Activated CD8-positive, alpha-beta memory T cell treated with anti-CD3 and anti-CD28 coated beads for 36 hours (primary cell): ENCODE results near the gene LRPAP1. TPM values are rescaled to one million over a fixed set of nuclear protein-coding genes. Genes with fewer than 3 reads are reported as not detected.
"Not testable (repeated sequence)": the region's sequence is repeated elsewhere in the genome, so short reads cannot be mapped to it uniquely, and the experiment has no call there.

ENCODE experiments used
- CTCF ChIA-PET: fragments of 350-600 bp; sonication (Branson Sonifier 250); formaldehyde crosslinking; loops from one replicate; lab custom pipeline; 2021; ENCODE audit warnings: antibody characterized with exemption; lab: Charles Lee
- POLR2A ChIA-PET: fragments of 350-600 bp; sonication (Branson Sonifier 250); formaldehyde crosslinking; loops from one replicate; lab custom pipeline; 2021; ENCODE audit warnings: antibody characterized with exemption; lab: Charles Lee
- total RNA-seq, 2 experiments: library from RNA; stranded (reverse); gene quantifications; one replicate each; pipeline ENCODE4 v1.2.3, GENCODE V29; 2021

Gene LRPAP1
- total RNA-seq, 2 experiments from 2014 or later = 87.5 to 90.1 TPM

DNA sequence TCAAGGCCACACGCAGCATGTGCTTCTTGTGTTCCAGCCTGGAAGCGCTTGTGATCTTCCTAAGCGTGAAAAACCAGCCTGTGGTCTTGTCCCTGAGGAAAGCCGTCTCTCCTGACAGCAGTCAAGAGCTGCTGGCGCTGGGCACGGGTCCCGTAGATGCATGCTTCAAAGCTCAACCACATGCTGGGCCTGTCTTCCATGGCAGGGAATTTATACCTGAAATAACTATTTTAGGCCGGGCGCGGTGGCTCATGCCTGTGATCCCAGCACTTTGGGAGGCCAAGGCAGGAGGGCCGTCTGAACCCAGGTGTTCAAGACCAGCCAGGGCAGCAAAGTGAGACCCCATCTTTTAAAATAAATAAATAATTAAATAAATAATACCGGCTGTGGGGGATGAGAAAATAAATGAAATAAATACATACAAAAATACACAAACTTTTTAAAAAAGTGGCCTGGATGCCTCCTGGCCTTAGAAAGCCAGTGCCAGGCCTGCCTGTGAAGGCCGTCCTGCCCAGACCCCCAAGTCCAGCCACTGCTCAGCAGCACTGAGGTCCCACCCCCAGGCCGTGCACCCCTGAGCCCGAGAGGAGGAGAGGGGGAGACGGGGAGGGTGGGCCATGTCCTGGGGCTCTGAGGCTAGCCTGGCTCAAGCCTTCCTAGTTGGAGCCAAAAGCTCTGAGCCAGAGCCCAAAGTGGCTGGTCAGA is 10.4 kb downstream of the LRPAP1 start:
- ChIA-PET CTCF (no interaction called here), POLR2A (no interaction called here)

DNA sequence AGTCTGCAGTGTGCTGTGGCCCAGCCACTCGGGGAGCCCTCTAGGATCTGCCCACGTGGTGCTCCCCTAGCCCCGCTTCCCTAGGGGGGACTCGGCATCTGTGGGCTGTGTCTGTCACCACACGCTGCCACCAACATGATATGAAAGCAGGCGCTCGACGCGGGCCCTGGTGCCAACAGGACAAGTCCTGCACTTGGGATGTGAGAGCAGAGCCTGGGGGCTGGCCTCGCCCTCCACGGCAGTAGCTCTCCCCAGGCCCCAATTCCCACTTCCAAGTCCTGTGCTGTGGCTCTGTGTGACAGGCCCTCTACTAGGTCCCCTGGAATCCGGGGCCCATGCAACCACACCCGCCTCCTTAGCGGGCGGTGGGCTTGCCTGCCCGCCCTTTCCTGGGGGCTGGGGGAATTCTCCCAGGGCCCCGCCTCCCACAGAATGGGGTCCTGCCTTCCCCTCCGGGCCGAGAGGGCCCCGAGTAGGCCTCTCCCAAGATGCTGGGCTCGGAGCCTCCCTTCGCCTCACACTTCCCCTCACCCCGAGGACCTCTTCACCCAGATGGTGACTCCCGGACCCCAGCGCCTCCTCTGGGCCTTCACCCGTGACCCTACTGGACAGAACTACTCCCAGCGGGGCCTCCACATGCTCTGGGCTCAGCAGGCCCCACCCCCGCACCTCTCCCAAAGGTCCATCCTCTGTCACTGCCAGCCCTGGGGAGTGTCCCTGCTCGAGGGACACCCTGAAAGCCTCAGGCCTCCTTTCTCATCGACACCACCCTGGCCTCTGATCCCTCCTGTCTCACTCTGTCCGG is 11.2 kb downstream of the LRPAP1 start:
- ChIA-PET POLR2A (no interaction called here), CTCF (no interaction called here)

DNA sequence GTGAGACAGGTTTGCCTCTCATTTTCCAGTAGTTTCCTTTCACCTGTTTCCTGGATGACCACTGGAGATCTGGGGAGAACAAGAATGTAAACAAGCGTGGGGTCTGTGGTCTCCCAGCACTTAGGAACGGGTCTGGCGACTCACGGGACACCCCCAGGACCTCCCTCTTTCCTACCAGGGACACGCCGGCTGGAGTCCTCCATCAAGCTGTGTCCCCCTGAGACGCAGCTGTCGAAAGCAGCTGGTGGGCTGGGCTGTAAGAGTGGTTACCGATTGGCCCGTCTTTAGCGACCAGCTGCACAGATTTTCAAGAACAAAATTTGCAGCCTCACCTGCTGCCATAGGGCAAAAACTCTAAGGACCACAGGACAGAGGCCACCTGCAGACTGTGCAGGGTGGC is 11.9 kb downstream of the LRPAP1 start:
- ChIA-PET POLR2A (no interaction called here), CTCF (no interaction called here)

DNA sequence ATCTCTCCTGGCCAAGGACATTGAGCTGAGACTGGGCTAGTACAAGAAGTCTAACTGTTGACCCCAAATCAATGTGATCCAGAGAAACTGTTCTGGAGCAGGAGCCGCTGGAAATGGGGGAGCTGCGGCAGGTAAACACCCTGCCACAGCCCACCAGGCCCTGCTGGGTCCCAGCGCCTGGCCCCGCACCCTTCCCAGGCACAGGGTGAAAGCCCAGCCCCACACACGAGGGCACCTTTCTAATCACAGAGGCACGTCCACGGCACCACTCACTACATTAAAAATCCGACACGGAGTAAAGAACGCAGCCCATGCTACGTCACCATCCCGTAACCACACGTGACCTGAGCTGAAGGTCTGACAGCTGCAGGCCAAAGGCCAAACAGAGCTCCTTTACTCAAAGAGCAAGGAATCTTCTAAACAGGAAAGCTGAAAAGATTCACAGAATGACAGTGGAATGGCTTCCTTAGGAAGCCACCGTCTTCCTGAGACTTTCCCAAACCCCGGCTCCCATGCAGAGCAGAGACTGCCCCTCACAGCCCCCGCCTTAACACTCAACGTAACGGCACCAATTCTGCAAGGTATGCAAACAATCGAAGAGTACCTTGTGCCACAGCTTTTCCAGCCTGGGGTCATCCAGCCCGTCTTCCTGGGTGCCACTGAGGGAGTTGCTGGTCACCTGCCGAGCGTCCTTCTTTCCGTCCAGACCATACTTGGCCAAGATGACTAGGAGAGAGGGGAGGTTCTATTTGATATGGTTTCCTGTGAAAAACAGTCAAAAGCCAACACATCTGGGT is 12.6 kb downstream of the LRPAP1 start:
- POLR2A ChIA-PET = no interaction called here
- CTCF ChIA-PET = no interaction called here

DNA sequence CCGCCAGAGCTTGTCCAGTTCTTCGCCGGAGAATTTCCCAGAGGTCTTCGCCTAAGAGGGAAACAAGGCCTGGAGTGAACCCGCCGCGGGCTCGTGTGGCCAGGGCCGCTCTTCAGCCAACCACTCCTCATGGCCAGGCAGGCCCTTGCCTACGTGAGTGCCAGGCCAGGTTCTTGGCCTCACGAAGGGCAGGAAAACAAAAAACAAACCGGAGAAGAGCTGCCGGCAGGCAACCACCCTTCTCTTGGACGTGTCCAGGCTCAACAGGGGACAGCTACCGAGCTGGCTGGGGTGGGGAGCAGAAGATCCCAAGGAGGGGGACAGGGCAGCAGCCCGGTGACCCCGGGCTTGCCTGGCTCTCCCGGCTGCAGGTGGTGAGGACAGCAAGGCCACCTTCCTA is 13.3 kb downstream of the LRPAP1 start:
- ChIA-PET POLR2A (no interaction called here), CTCF (no interaction called here)

DNA sequence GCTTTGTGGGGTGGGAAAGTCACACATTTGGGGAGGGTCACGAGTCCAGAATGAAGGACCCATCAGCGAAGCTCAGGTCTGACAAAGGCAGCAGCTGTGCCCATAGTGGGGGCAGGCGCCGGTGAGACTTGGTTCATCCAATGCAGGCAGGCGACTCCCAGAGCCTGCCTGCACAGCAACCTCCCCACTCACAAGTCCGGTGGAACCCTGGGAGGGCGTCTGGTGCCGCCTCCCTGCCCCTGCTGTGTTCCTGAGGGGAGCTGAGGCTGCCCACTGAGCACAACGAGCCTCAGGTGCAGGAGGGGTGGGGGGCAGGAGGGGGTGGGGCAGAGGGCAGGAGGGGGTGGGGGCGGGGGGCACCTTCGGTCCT is 13.7 kb downstream of the LRPAP1 start:
- CTCF ChIA-PET = no interaction called here

DNA sequence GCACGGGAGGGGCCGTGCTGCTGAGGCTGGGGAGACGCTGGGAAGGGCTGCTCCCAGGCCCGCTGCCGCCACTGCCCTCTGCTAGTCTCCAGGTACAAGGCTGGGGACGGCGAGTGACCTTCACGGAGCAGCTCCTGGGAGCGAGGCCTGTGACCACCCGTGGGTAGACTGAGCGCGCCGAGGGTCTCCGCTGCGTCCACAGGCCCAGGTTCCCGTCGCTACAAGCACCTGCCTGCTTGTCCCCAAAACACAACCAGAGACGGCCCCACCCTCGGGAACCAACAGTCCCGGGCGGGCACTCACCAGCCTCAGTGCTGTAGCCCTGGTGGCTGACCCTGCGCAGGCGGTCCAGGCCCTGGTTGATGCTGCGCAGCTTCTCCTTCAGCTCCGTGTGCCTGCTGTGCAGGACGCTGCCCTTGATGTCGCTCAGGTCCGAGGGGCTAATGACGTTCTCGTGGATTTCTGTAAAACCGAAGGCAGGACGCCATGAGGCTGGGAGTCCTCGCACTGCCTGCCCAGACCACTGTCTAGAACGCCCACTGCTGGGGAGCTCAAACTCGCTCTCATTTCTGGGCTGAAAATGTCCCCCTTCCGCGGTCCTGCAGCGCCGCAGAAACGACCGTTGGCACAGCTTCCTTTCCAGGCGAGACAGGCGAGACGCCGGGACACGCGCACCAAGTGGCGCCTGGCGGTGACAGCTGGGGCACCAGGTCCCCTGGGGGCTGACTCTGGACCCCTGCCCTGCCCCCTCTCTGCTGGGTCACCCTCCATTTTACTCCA is 14.3 kb downstream of the LRPAP1 start:
- ChIA-PET POLR2A (no interaction called here), CTCF (interaction anchor here (0.5 kb wide), 1 partner anchor 276 kb away, joined by 4 read pairs; no protein-coding TSS in a partner anchor)

More for the DNA sequence above, 13.7 kb downstream of the LRPAP1 start:
- POLR2A ChIA-PET = no interaction called here

DNA sequence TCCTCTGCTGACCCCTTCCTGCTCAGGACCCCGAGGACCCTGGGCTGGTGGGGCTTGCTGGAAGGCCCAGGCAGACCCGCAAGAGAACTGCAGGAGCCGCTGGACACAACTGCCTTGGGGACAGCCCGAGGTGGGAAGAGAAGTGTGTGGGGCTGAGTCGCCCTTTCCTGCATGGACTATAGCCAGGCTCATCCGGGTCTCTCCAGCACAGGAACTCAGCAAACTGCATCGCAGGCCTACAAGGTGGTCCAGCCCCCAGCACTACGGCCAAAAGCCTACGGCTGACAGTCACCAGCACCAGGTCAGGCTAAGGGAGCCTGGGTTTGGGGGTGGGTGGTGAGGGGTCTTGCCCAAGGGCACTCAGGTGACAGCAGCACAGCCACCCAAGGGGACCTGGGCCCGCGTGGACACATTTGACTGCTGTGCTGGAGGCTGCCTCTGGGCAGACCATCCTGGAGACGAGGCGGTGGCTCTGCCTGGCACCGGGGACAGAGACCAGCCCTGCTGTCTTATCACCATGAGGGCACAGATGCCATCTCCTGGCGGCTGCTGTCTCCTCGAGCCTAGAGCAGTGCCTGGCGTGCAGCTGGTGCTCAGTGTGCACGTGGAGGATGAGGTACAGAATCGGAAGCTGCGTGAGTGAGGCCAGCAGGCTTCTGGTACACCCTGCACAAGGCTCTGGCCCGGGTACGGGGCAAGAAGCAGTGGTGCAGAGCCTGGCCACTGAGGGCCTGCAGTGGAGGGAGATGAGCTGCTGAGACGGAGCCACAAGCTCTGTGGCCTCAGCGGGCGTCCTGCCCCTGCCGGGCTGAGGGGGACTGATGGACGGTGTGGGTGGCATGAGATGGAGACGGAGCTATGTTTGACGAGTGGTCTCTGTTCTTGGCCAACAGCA is 15.1 kb downstream of the LRPAP1 start:
- POLR2A ChIA-PET = no interaction called here
- CTCF ChIA-PET = interaction anchor here (0.5 kb wide), 1 partner anchor 275 kb away, joined by 4 read pairs; no protein-coding TSS in a partner anchor

DNA sequence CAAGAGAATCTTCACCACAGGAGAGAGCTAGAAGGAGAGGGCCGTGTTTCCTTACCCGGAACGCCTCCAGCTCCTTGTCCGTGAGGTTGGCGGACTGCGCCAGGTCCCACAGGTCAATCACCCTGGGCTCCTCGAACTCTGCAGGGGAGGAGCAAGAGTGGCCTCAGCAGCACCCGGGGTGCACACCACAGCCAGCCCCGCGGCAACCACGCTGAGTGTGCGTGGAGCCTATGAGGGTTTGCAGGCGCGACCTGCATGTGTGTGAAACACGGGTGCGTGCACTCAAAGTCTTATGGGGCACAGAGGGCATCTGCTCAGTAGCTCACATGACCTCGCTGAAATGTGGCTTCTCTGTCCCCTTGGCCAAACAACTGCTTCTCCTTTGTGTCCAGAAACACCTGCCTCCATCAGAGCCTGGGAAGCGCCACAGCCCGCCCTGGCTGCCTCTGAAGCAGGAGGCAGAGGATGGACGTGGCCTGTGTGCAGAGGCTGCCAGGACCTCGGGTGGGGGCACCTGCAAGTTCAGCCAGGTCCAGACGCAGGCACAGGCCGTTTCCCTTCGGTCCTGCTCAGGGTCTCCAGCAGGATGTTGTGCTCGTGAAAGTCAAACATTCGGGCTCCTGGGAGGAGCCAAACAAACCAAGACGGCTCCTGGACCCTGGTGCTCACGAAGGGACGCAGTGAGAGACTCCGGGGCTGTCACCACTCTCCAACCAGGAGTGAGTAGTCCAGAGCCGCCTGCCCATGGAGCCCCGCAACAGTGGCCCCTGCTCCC is 16.0 kb downstream of the LRPAP1 start:
- ChIA-PET POLR2A (no interaction called here), CTCF (no interaction called here)

DNA sequence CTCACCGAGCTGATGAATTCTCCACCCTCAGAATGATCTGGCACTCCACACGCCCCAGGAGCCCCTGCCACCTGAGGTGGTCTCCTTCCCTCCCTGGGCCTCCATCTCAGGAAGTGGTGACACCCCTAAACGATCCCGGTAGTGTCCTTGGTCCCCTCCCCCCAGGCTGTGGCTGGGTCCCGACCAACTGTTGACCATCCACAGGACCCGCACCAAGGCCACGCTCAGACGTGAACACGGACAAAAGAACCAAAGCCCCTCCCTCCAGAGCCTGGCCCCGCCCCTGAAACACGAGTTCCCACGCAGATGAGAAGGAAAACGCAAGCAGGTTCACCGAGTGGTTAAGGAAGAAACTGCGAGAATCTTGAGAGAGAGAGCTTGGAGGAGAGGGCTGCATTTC is 16.6 kb downstream of the LRPAP1 start:
- ChIA-PET CTCF (no interaction called here), POLR2A (no interaction called here)

DNA sequence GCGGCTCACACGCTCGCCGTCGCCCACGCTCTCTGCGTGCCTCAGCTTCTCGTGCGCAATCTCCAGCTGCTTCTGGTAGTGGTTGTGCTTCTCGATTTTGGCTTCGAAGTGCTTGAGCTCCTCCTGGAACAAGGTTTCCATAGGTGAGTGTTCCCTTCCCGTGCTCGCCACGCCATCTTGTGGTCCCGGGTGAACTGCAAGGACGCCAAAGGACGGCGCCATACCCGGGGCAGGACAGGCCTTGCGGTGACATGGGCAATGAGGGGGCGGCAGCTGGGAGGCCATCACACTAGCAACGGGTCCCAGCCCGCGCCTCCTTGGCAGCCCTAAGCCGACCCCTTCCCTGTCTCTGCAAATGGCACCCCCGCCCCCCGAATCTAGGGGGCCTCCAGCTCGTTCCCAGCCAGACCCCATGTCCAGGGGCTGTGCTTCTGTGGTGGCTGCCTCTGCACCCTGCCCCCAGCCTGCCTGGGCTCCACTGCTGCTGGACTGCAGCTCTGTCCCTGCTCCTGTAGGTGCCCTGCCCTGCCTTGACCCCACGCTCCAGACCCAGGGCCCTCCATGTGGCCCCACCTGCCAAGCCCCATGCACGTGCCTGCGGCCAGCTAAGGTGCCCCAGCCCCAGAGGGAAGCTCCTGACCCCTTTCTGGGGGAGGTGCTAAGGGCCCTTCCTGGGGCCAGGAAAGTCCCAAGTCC is 17.3 kb downstream of the LRPAP1 start:
- POLR2A ChIA-PET = no interaction called here
- CTCF ChIA-PET = no interaction called here

DNA sequence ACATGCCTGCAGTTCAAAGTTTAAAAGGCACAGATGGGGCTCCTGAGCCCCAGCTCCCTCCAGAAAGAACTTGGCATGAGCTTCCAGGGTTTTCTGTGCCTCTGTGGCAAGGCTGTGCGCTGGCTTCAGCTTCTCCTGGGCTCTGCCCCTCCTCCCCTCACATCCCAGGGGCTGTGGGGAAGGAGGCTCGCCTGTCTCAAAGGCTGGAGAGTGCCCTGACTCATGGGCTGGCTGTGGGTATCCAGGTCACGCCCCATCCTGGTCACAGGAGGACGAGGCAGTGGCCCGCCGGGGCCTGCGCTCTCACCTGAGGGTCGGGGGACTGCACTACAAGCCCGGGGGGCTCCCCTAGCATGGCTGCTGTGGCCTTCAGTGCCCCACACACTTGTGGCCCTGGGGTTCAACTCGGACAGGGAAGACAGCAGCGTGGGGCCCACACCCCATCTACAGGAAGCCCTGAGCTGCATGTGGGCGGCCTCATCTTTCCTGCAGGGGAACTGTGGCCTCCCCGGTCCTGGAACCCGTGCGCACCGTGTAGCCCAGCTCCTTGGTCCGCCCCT is 17.9 kb downstream of the LRPAP1 start:
- POLR2A ChIA-PET = no interaction called here
- CTCF ChIA-PET = no interaction called here

DNA sequence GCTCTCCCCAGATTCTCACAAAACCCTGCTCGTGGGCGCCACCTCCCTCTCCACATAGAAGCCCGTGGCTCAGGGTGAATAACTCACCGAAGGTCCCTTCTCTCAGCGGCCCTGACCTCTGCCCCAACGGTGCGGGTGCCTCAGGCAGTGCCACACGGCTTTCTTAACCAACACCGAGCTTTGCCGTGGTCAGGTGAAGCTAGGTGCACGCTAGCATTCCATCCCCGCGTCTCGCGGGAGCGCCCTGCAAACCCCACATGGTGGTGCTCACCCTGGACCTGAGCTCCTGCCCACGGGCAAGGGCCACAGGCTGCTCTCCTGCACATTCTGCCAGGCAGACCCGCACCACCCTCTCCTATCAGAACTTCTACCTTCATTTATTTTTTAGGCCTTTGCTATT is 18.4 kb downstream of the LRPAP1 start:
- CTCF ChIA-PET = no interaction called here
- POLR2A ChIA-PET = no interaction called here

DNA sequence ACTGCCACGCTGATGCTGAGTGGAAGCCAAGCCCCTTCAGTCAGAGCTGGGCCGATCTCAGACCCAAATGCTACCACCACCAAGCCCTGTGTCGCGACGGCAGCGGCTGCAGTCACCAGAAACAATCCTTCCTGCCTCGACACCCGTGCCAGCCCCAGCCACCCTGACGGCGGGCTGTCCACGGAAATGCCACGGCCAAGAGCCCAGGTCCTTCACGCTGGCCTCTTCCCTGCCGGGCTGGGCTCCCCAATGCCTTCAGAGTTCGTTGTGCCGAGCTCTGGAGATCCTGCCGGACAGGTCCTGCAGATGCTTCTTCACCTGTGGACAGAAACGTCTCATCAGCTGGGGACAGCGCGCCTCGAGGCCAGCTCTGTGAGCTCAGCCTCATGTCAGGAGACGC is 19.5 kb downstream of the LRPAP1 start:
- POLR2A ChIA-PET = no interaction called here
- CTCF ChIA-PET = no interaction called here

DNA sequence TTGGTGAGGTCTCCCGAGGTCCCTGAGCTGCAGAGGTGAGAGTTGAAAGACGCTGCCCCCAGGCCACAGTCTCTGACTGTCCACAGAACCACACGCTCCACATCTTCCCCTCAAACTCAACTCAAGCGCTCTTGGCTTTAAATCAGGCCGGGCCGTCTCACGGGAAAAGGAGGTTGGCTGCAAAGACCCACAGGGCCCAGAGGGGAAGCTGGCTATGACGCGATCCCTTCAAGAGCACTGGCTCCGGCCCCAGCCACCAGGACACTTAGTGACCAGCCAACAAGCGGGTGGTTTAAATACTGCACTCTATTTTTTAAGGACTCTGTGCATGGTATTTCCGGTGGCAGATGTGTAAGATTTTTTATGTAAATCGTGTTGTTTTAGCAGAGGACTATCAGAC is 19.9 kb downstream of the LRPAP1 start:
- ChIA-PET CTCF (no interaction called here), POLR2A (no interaction called here)

DNA sequence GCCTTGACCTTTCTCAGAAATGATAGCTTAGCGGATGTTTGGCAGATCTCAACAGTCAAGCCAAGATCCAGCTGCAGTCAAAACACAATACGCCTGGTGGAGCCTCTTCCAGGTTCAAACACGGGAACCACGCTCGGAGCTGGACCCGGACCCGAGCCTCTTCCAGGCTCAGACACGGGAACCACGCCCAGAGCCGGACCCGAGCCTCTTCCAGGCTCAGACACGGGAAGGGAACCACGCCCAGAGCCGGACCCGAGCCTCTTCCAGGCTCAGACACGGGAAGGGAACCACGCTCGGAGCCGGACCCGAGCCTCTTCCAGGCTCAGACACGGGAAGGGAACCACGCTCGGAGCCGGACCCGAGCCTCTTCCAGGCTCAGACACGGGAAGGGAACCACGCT is 20.6 kb downstream of the LRPAP1 start:
- POLR2A ChIA-PET, CTCF ChIA-PET: not testable (repeated sequence)

DNA sequence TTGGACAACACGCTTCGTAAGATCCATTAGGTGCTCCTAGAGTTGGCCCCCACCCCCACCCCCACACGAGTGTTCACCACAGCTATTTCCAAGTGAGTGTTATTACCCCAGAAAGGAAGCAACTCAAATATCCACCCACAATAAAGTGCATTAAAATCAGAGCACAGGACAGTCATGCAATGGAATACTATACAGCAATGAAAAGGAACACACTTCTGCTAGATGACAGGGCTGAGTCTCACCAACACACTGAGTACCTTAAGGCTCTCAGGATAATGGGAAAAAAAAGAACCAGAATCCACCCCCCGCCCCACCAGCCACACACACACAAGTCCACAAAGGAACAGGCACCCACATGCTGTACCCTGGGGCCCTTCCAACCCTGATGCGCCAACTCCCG is 21.0 kb downstream of the LRPAP1 start:
- ChIA-PET CTCF (no interaction called here), POLR2A (no interaction called here)
